ENCODE data around the gene KIF2A. TPM values are rescaled to one million over a fixed set of nuclear protein-coding genes. Genes with fewer than 3 reads are reported as not detected.

Gene KIF2A
- total and polyA plus RNA-seq, 2 of the 13 experiments (the other 11 are each of a cell fraction or from before 2014, with no cell fraction given): 8.5 to 19.2 TPM

DNA sequence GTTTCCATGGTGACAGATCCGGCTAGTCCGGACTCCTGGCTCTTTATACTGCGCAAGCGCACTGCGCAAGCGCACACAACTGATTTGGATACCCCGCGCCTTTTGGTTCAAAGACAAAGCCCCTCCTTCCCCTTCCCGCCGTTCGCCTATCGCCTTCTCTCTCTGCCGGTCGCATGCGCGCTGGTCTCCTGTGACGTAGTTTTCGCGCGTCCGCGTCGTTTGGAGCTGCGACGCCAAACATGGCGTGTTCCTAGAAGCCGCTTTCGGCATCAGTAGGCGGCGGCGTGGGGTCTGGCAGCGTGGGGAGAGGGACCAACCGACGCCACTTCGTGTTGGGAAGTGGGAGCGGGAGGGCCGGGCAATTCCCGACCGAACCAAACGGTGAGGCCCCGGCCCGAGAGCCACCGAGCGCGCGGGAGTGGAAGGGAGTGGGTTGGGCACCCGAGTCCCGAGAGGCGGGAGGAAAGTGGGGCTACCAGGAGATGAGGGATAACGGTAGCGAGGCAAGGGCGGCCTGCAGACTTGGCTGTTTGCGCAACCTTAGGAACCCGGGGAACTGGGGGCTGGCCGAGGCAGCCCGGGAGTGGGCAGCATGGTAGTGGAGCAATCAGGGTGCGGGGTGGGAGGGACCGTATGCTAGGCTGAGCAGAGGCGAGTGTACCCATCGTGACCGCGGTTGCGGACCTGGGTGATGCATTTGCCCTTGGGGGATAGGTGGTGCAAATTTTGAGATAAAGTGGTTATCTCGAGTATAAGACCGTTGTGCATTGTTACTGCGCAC lies 106.7 kb downstream of the KIF2A start, which contains the start of gene IPO11 (continued):
- TF ChIP-seq, protein P1, sequence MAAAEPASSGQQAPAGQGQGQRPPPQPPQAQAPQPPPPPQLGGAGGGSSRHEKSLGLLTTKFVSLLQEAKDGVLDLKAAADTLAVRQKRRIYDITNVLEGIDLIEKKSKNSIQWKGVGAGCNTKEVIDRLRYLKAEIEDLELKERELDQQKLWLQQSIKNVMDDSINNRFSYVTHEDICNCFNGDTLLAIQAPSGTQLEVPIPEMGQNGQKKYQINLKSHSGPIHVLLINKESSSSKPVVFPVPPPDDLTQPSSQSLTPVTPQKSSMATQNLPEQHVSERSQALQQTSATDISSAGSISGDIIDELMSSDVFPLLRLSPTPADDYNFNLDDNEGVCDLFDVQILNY (CRISPR knock-in tag; conservative IDR thresholded peaks at IDR 0.05): peak; percentile 90
- TF ChIP-seq KLF16 (CRISPR knock-in tag; IDR thresholded peaks at IDR 0.05) (0 out of 4 replicates have a peak, but pooled peaks of 1 of the 2 experiments have one; percentile 55), ZMYM2 (CRISPR knock-in tag; IDR thresholded peaks at IDR 0.05) (no peak), RFXAP (CRISPR knock-in tag; IDR thresholded peaks at IDR 0.05; ENCODE audit: borderline replicate concordance) (peak; percentile 77; the same call in 1 of the 2 replicates), RBFOX2 (IDR thresholded peaks at IDR 0.05; ENCODE audit: low read depth, low read length) (peak; percentile 92), RFX1 (IDR thresholded peaks at IDR 0.05) (peak; percentile 85), JUND (CRISPR knock-in tag; IDR thresholded peaks at IDR 0.05) (peak; percentile 45; the same call in 1 of the 2 replicates), MEIS2 (CRISPR knock-in tag; IDR thresholded peaks at IDR 0.05) (no peak), DR1 (CRISPR knock-in tag; IDR thresholded peaks at IDR 0.05) (peak; percentile 54; the same call in 1 of the 2 replicates), ZNF264 (CRISPR knock-in tag; IDR thresholded peaks at IDR 0.05) (no peak), SP4 (CRISPR knock-in tag; IDR thresholded peaks at IDR 0.05) (peak; percentile 76; the same call in 1 of the 2 replicates), MED8 (CRISPR knock-in tag; IDR thresholded peaks at IDR 0.05; ENCODE audit: insufficient replicate concordance) (no peak), ZNF883 (CRISPR knock-in tag; IDR thresholded peaks at IDR 0.05; ENCODE audit: not compliant biosample characterization) (peak; percentile 35)
- TF ChIP-seq, protein P2, sequence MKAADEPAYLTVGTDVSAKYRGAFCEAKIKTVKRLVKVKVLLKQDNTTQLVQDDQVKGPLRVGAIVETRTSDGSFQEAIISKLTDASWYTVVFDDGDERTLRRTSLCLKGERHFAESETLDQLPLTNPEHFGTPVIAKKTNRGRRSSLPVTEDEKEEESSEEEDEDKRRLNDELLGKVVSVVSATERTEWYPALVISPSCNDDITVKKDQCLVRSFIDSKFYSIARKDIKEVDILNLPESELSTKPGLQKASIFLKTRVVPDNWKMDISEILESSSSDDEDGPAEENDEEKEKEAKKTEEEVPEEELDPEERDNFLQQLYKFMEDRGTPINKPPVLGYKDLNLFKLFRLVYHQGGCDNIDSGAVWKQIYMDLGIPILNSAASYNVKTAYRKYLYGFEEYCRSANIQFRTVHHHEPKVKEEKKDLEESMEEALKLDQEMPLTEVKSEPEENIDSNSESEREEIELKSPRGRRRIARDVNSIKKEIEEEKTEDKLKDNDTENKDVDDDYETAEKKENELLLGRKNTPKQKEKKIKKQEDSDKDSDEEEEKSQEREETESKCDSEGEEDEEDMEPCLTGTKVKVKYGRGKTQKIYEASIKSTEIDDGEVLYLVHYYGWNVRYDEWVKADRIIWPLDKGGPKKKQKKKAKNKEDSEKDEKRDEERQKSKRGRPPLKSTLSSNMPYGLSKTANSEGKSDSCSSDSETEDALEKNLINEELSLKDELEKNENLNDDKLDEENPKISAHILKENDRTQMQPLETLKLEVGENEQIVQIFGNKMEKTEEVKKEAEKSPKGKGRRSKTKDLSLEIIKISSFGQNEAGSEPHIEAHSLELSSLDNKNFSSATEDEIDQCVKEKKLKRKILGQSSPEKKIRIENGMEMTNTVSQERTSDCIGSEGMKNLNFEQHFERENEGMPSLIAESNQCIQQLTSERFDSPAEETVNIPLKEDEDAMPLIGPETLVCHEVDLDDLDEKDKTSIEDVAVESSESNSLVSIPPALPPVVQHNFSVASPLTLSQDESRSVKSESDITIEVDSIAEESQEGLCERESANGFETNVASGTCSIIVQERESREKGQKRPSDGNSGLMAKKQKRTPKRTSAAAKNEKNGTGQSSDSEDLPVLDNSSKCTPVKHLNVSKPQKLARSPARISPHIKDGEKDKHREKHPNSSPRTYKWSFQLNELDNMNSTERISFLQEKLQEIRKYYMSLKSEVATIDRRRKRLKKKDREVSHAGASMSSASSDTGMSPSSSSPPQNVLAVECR (CRISPR knock-in tag; IDR thresholded peaks at IDR 0.05; ENCODE audit: borderline replicate concordance): peak; percentile 97
- TF ChIP-seq, protein P3, sequence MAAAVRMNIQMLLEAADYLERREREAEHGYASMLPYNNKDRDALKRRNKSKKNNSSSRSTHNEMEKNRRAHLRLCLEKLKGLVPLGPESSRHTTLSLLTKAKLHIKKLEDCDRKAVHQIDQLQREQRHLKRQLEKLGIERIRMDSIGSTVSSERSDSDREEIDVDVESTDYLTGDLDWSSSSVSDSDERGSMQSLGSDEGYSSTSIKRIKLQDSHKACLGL (CRISPR knock-in tag; IDR thresholded peaks at IDR 0.05): peak; percentile 81; the same call in 1 of the 2 replicates
- TF ChIP-seq, protein P4, sequence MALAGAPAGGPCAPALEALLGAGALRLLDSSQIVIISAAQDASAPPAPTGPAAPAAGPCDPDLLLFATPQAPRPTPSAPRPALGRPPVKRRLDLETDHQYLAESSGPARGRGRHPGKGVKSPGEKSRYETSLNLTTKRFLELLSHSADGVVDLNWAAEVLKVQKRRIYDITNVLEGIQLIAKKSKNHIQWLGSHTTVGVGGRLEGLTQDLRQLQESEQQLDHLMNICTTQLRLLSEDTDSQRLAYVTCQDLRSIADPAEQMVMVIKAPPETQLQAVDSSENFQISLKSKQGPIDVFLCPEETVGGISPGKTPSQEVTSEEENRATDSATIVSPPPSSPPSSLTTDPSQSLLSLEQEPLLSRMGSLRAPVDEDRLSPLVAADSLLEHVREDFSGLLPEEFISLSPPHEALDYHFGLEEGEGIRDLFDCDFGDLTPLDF (CRISPR knock-in tag; IDR thresholded peaks at IDR 0.05): peak; percentile 94
- TF ChIP-seq, protein P5, sequence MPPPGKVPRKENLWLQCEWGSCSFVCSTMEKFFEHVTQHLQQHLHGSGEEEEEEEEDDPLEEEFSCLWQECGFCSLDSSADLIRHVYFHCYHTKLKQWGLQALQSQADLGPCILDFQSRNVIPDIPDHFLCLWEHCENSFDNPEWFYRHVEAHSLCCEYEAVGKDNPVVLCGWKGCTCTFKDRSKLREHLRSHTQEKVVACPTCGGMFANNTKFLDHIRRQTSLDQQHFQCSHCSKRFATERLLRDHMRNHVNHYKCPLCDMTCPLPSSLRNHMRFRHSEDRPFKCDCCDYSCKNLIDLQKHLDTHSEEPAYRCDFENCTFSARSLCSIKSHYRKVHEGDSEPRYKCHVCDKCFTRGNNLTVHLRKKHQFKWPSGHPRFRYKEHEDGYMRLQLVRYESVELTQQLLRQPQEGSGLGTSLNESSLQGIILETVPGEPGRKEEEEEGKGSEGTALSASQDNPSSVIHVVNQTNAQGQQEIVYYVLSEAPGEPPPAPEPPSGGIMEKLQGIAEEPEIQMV (CRISPR knock-in tag; IDR thresholded peaks at IDR 0.05; ENCODE audit: low read depth): peak; percentile 49; the same call in 1 of the 2 replicates
- TF ChIP-seq, protein P6, sequence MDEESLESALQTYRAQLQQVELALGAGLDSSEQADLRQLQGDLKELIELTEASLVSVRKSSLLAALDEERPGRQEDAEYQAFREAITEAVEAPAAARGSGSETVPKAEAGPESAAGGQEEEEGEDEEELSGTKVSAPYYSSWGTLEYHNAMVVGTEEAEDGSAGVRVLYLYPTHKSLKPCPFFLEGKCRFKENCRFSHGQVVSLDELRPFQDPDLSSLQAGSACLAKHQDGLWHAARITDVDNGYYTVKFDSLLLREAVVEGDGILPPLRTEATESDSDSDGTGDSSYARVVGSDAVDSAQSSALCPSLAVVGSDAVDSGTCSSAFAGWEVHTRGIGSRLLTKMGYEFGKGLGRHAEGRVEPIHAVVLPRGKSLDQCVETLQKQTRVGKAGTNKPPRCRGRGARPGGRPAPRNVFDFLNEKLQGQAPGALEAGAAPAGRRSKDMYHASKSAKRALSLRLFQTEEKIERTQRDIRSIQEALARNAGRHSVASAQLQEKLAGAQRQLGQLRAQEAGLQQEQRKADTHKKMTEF (CRISPR knock-in tag; IDR thresholded peaks at IDR 0.05): peak; percentile 88
